Astrocyte (in vitro differentiated cells and primary cell): ENCODE results near the gene ACACA.

Source experiments
- CTCF ChIP-seq: IDR thresholded peaks from 2 replicates; pipeline ENCODE4 v1.5.1; 2011; ENCODE audit warnings: low read depth, mild to moderate bottlenecking, inconsistent platforms, low read length, moderate library complexity; ENCODE audit not compliant: insufficient read depth
- EZH2 ChIP-seq: IDR thresholded peaks from 2 replicates; pipeline ENCODE4 v1.6.1; 2012; ENCODE audit warnings: mild to moderate bottlenecking, low read length, inconsistent platforms; ENCODE audit not compliant: insufficient read depth

GRCh38 chr17:37180376-37180775 is 226.3 kb downstream of the ACACA start:
- TF ChIP-seq CTCF (no peak), EZH2 (no peak)
